H9 (cell line): ENCODE measurements around the gene FOXJ3. TPM values are rescaled to one million over a fixed set of nuclear protein-coding genes. Genes with fewer than 3 reads are reported as not detected.
A peak's percentile ranks its signal among the peaks of the same experiment; 100 is the strongest.

ENCODE experiments used
- DNase-seq: peaks from one replicate; pipeline ENCODE4 v3.0.0-alpha.2; 2017
- H2AFZ ChIP-seq: one replicate; pipeline ENCODE4 v1.6.1; 2013; ENCODE audit warnings: mild to moderate bottlenecking, low read length, control low read depth, moderate library complexity
- H2AK5ac ChIP-seq: 2 replicates; pipeline ENCODE4 v1.6.1; 2013; ENCODE audit warnings: low read length, control low read depth, mixed read lengths; ENCODE audit not compliant: insufficient read length
- H2BK120ac ChIP-seq: one replicate; pipeline ENCODE4 v1.6.1; 2013; ENCODE audit warnings: low read depth, mild to moderate bottlenecking, low read length, control low read depth, inconsistent platforms; ENCODE audit not compliant: poor library complexity, severe bottlenecking
- H2BK12ac ChIP-seq: 2 replicates; pipeline ENCODE4 v1.6.1; 2013; ENCODE audit warnings: low read length, control low read depth, mixed read lengths, low read depth; ENCODE audit not compliant: insufficient read length
- H2BK15ac ChIP-seq: 2 replicates; pipeline ENCODE4 v1.6.1; 2013; ENCODE audit warnings: low read depth, low read length, control low read depth
- H2BK20ac ChIP-seq: one replicate; pipeline ENCODE4 v1.6.1; 2013; ENCODE audit warnings: low read depth, mild to moderate bottlenecking, low read length, control low read depth, inconsistent platforms; ENCODE audit not compliant: poor library complexity, severe bottlenecking
- H2BK5ac ChIP-seq: 2 replicates; pipeline ENCODE4 v1.6.1; 2013; ENCODE audit warnings: low read length, control low read depth, mixed read lengths; ENCODE audit not compliant: insufficient read length
- H3K14ac ChIP-seq: 2 replicates; pipeline ENCODE4 v1.6.1; 2013; ENCODE audit warnings: low read length, control low read depth; ENCODE audit not compliant: insufficient read depth
- H3K18ac ChIP-seq: 2 replicates; pipeline ENCODE4 v1.6.1; 2013; ENCODE audit warnings: low read depth, mild to moderate bottlenecking, mixed read lengths, low read length, control low read depth; ENCODE audit not compliant: insufficient read length
- H3K23ac ChIP-seq: 2 replicates; pipeline ENCODE4 v1.6.1; 2013; ENCODE audit warnings: low read length, control low read depth, mixed read lengths, low read depth; ENCODE audit not compliant: insufficient read length
- H3K23me2 ChIP-seq: 2 replicates; pipeline ENCODE4 v1.6.1; 2013; ENCODE audit warnings: low read depth, mild to moderate bottlenecking, mixed read lengths, low read length, control low read depth; ENCODE audit not compliant: insufficient read length, poor library complexity, severe bottlenecking
- H3K27ac ChIP-seq: 2 replicates; pipeline ENCODE4 v1.5.1; 2013; ENCODE audit warnings: low read length, control low read depth, mixed read lengths, low read depth; ENCODE audit not compliant: insufficient read length
- H3K27me3 ChIP-seq: 2 replicates; pipeline ENCODE4 v1.6.1; 2013; ENCODE audit warnings: low read length, control low read depth, inconsistent platforms; ENCODE audit not compliant: insufficient read depth
- H3K4ac ChIP-seq: 2 replicates; pipeline ENCODE4 v1.6.1; 2013; ENCODE audit warnings: low read depth, mild to moderate bottlenecking, control low read depth, inconsistent platforms, low read length, moderate library complexity
- H3K4me1 ChIP-seq: 2 replicates; pipeline ENCODE4 v1.6.1; 2013; ENCODE audit warnings: low read length, control low read depth, inconsistent platforms; ENCODE audit not compliant: insufficient read depth
- H3K4me2 ChIP-seq: 2 replicates; pipeline ENCODE4 v1.6.1; 2013; ENCODE audit warnings: low read length, control low read depth, mixed read lengths; ENCODE audit not compliant: insufficient read length, insufficient read depth
- H3K56ac ChIP-seq: 2 replicates; pipeline ENCODE4 v1.6.1; 2013; ENCODE audit warnings: low read depth, mild to moderate bottlenecking, mixed read lengths, low read length, control low read depth; ENCODE audit not compliant: insufficient read length
- H3K79me1 ChIP-seq: 2 replicates; pipeline ENCODE4 v1.6.1; 2013; ENCODE audit warnings: low read depth, mild to moderate bottlenecking, moderate library complexity, low read length, control low read depth, inconsistent platforms; ENCODE audit not compliant: insufficient read depth, poor library complexity, severe bottlenecking
- H3K79me2 ChIP-seq: 2 replicates; pipeline ENCODE4 v1.6.1; 2013; ENCODE audit warnings: low read length, control low read depth, inconsistent platforms; ENCODE audit not compliant: insufficient read depth
- H3K9ac ChIP-seq: 2 replicates; pipeline ENCODE4 v1.6.1; 2013; ENCODE audit warnings: low read length, control low read depth, mixed read lengths; ENCODE audit not compliant: insufficient read length; ENCODE audit errors: extremely low read depth
- H3K9me3 ChIP-seq: one replicate; pipeline ENCODE4 v1.6.1; 2013; ENCODE audit warnings: low read depth, low read length, inconsistent platforms; ENCODE audit not compliant: control insufficient read depth
- H3T11ph ChIP-seq: one replicate; pipeline ENCODE4 v1.6.1; 2013; ENCODE audit warnings: mild to moderate bottlenecking, low read length, control low read depth, inconsistent platforms
- H4K20me1 ChIP-seq: one replicate; pipeline ENCODE4 v1.6.1; 2013; ENCODE audit not compliant: control insufficient read depth, insufficient read length, insufficient read depth
- H4K5ac ChIP-seq: 2 replicates; pipeline ENCODE4 v1.6.1; 2013; ENCODE audit warnings: low read depth, mild to moderate bottlenecking, mixed read lengths, low read length, control low read depth; ENCODE audit not compliant: insufficient read length
- H4K8ac ChIP-seq: replicated peaks from 2 replicates; pipeline ENCODE4 v1.6.1; 2013; ENCODE audit warnings: low read length, control low read depth, mixed read lengths, low read depth; ENCODE audit not compliant: insufficient read length
- H4K91ac ChIP-seq: 2 replicates; pipeline ENCODE4 v1.6.1; 2013; ENCODE audit warnings: low read depth, mild to moderate bottlenecking, moderate library complexity, mixed read lengths, low read length, control low read depth; ENCODE audit not compliant: insufficient read length
- H3K27ac Mint-ChIP-seq, 3 experiments: 2 replicates in 2 of 3; 3 replicates in 1 of 3; pipeline ENCODE4 v1.8.0; 2020 to 2021; ENCODE audit warnings: mixed read lengths in 3 of 3, mild to moderate bottlenecking in 1 of 3, moderate library complexity in 1 of 3
- H3K27me3 Mint-ChIP-seq: 2 replicates; pipeline ENCODE4 v1.8.0; 2021; ENCODE audit warnings: low read depth, mild to moderate bottlenecking, moderate library complexity, mixed read lengths
- H3K36me3 Mint-ChIP-seq, 3 experiments: 2 replicates in 2 of 3; 3 replicates in 1 of 3; pipeline ENCODE4 v1.8.0; 2020 to 2021; ENCODE audit warnings: low read depth in 3 of 3, mixed read lengths in 3 of 3; ENCODE audit not compliant: insufficient read depth in 1 of 3
- H3K4me1 Mint-ChIP-seq, 2 experiments: 2 replicates each; pipeline ENCODE4 v1.8.0; 2020; ENCODE audit warnings: mixed read lengths in 2 of 2
- H3K4me3 Mint-ChIP-seq, 2 experiments: 2 replicates in 1 of 2; 3 replicates in 1 of 2; pipeline ENCODE4 v1.8.0; 2020 to 2021; ENCODE audit warnings: mild to moderate bottlenecking in 2 of 2, mixed read lengths in 2 of 2, moderate library complexity in 1 of 2
- H3K9me3 Mint-ChIP-seq, 2 experiments: 2 replicates in 1 of 2; 3 replicates in 1 of 2; pipeline ENCODE4 v1.8.0; 2020; ENCODE audit warnings: mild to moderate bottlenecking in 2 of 2, mixed read lengths in 2 of 2, moderate library complexity in 1 of 2
- WGBS: extraction: QIAGEN DNeasy Blood & Tissue Kit; methylation state at CpG from one replicate; pipeline ENCODE4 v1.1.7; 2013; ENCODE audit warnings: missing lambda C conversion rate, low lambda C conversion rate, mixed read lengths; ENCODE audit not compliant: insufficient read length; ENCODE audit errors: extremely low coverage; 5-methylcytosine and 5-hydroxymethylcytosine counted together
- total RNA-seq: library from RNA; stranded (reverse); gene quantifications from 2 replicates; pipeline ENCODE4 v1.2.1, GENCODE V29; 2021
- TF ChIP-seq, protein P1 (sequence below): fragments of 200-600 bp; sonication (generic); conservative IDR thresholded peaks from 3 replicates; pipeline ENCODE4 v1.8.0; 2021; ENCODE audit warnings: antibody characterized with exemption, mild to moderate bottlenecking

The FOXJ3 gene
- total RNA-seq, 1 experiment from 2014 or later: 49.9 TPM

DNA sequence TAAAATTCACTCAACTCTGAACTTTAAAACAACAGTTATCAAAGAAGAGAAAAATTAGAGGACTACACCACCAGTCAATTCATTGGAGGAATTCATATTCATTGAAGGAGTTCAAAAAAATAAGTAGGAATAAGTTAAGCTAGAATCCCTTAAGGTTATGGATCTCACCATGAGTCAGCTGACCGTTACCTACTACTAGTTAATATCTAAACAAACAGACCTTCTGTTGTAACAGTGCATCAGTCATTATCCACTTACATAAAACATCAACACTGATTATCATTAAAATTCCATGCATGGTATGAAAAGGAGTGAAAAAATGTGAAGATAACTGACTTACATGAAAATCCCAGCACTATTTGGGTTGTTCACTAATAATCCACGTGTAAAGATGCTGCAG is 44.9 kb downstream of the FOXJ3 start:
- H2BK12ac ChIP-seq: no peak overlapping the region
- H3K4me1 Mint-ChIP-seq: no peaks in the 10 kb centered on the region
- no peaks in the 10 kb centered on the region for H3K79me1 ChIP-seq
- H3K4ac ChIP-seq: no peak overlapping the region
- H3T11ph ChIP-seq: no peak overlapping the region
- no peak overlapping the region for H2BK5ac ChIP-seq
- H3K79me2 ChIP-seq: peaks cover 1% of the 10 kb centered on the region; the same call in 1 of the 2 replicates
- no peak overlapping the region for H3K4me2 ChIP-seq
- H3K27me3 ChIP-seq: no peaks in the 10 kb centered on the region
- no peak overlapping the region for H2BK15ac ChIP-seq
- no peak overlapping the region for H4K8ac ChIP-seq
- TF ChIP-seq, protein P1, sequence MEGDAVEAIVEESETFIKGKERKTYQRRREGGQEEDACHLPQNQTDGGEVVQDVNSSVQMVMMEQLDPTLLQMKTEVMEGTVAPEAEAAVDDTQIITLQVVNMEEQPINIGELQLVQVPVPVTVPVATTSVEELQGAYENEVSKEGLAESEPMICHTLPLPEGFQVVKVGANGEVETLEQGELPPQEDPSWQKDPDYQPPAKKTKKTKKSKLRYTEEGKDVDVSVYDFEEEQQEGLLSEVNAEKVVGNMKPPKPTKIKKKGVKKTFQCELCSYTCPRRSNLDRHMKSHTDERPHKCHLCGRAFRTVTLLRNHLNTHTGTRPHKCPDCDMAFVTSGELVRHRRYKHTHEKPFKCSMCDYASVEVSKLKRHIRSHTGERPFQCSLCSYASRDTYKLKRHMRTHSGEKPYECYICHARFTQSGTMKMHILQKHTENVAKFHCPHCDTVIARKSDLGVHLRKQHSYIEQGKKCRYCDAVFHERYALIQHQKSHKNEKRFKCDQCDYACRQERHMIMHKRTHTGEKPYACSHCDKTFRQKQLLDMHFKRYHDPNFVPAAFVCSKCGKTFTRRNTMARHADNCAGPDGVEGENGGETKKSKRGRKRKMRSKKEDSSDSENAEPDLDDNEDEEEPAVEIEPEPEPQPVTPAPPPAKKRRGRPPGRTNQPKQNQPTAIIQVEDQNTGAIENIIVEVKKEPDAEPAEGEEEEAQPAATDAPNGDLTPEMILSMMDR: no peak
- no peaks in the 10 kb centered on the region for H3K27me3 Mint-ChIP-seq
- H2BK20ac ChIP-seq: no peak overlapping the region
- H4K91ac ChIP-seq: no peak overlapping the region
- no peak overlapping the region for H4K5ac ChIP-seq
- H3K14ac ChIP-seq: no peak overlapping the region
- H3K18ac ChIP-seq: no peak overlapping the region
- H3K36me3 Mint-ChIP-seq: peaks cover 10 to 15% (median 11%) of the 10 kb centered on the region in 3 experiments; a peak in 6 of 7 replicates
- whole genome bisulfite sequencing: no CpG with 5 or more reads among the region's 2 CpGs
- no peak overlapping the region for H3K27ac ChIP-seq
- H3K23me2 ChIP-seq: no peaks in the 10 kb centered on the region
- H2AFZ ChIP-seq: no peak overlapping the region
- H3K4me1 ChIP-seq: no peaks in the 10 kb centered on the region
- H3K23ac ChIP-seq: no peak overlapping the region
- no peak for DNase-seq
- no peak overlapping the region for H2BK120ac ChIP-seq
- H2AK5ac ChIP-seq: no peak overlapping the region
- H3K56ac ChIP-seq: no peak overlapping the region
- no peaks in the 10 kb centered on the region for H4K20me1 ChIP-seq
- no peak overlapping the region for H3K4me3 Mint-ChIP-seq
- no peak overlapping the region for H3K9ac ChIP-seq
- H3K9me3 Mint-ChIP-seq: no peaks in the 10 kb centered on the region
- H3K27ac Mint-ChIP-seq: peak overlapping the region in 1 of 3 experiments; percentile 58; a peak in 1 of 7 replicates
- H3K9me3 ChIP-seq: no peaks in the 10 kb centered on the region
